VCaP (cell line): ENCODE results near the gene HPGDS.

ENCODE experiments used
- H3K27ac ChIP-seq: fragments of 450-650 bp; 2 replicates; pipeline ENCODE4 v1.5.1; 2017
- CTCF ChIP-seq: fragments of 450-650 bp; conservative IDR thresholded peaks from 2 replicates; pipeline ENCODE4 v1.5.1; 2017; ENCODE audit warnings: mild to moderate bottlenecking, moderate library complexity

HPGDS gene

GRCh38 chr4:94373752-94374151 is 31.1 kb upstream of the HPGDS start:
- no peak for TF ChIP-seq CTCF
- H3K27ac ChIP-seq = no peak overlapping the region

- no peak overlapping the region for H3K27ac ChIP-seq
- TF ChIP-seq CTCF = no peak
Measured at GRCh38 chr4:94372991-94373390, 30.4 kb upstream of the HPGDS start.

GRCh38 chr4:94372228-94372978 is 29.8 kb upstream of the HPGDS start:
- TF ChIP-seq CTCF = no peak
- no peak overlapping the region for H3K27ac ChIP-seq

- no peak overlapping the region for H3K27ac ChIP-seq
- no peak for TF ChIP-seq CTCF
Measured at GRCh38 chr4:94371290-94371689, 28.7 kb upstream of the HPGDS start.

- H3K27ac ChIP-seq = no peak overlapping the region
- TF ChIP-seq CTCF = no peak
Measured at GRCh38 chr4:94370533-94371254, 28.1 kb upstream of the HPGDS start.

GRCh38 chr4:94369046-94369445 is 26.4 kb upstream of the HPGDS start:
- no peak overlapping the region for H3K27ac ChIP-seq
- no peak for TF ChIP-seq CTCF

GRCh38 chr4:94368459-94368858 is 25.8 kb upstream of the HPGDS start:
- H3K27ac ChIP-seq = no peak overlapping the region
- TF ChIP-seq CTCF = no peak
